HCT116 (cell line): ENCODE results near the gene AUP1. TPM values are rescaled to one million over a fixed set of nuclear protein-coding genes. Genes with fewer than 3 reads are reported as not detected.

Experiments
- ATAC-seq: fragments of 200-7000 bp; cut with Tn5 transposase; 2 replicates; pipeline ENCODE4 v1.9.1; 2020; ENCODE audit warnings: mild to moderate bottlenecking, moderate library complexity
- BruUV-seq: library from RNA; stranded (reverse); fragments of 400-500 nt; replicated peaks from 2 replicates; lab custom pipeline; 2021; lab: Mats Ljungman, UMichigan
- CTCF ChIA-PET: fragments of 300-600 bp; sonication (Branson Sonifier 250); formaldehyde crosslinking; loops from one replicate; lab custom pipeline; 2021; ENCODE audit warnings: antibody characterized with exemption; lab: Charles Lee
- POLR2A ChIA-PET: fragments of 300-600, 350-600 bp; sonication (Branson Sonifier 250); formaldehyde crosslinking; loops from one replicate; lab custom pipeline; 2021; ENCODE audit warnings: antibody characterized with exemption; lab: Charles Lee
- RAD21 ChIA-PET, 2 experiments: fragments of 300-600 bp; sonication (Branson Sonifier 250); formaldehyde crosslinking; loops; one replicate each; lab custom pipeline; 2023; ENCODE audit warnings: low total read pairs in 2 of 2; ENCODE audit not compliant: uncharacterized antibody in 2 of 2, unreplicated experiment in 2 of 2, low non-redundant PET in 1 of 2; lab: Charles Lee
- DNase-seq: peaks from one replicate; pipeline ENCODE4 v3.0.0-alpha.2; 2010; ENCODE audit warnings: low read depth, low spot score
- H2AFZ ChIP-seq: fragments of 200-600 bp; shearing (Covaris generic), sonication (generic); 2 replicates; pipeline ENCODE4 v1.6.1; 2017; ENCODE audit warnings: low read depth, mixed run types, mixed read lengths, antibody characterized with exemption, low read length; ENCODE audit not compliant: poor library complexity, severe bottlenecking
- H3K27ac ChIP-seq: 2 replicates; pipeline ENCODE4 v1.5.1; 2012; ENCODE audit warnings: low read depth, low read length
- H3K27me3 ChIP-seq: fragments of 200-600 bp; sonication (generic); 2 replicates; pipeline ENCODE4 v1.6.1; 2016; ENCODE audit warnings: mixed run types, low read length, mixed read lengths; ENCODE audit not compliant: insufficient read depth
- H3K36me3 ChIP-seq, 2 experiments: fragments of 200-500 bp in 1 of 2; fragments of 200-600 bp in 1 of 2; sonication (Bioruptor generic) in 1 of 2; sonication (generic) in 1 of 2; 2 replicates each; pipeline versions ENCODE4 v1.5.1 to v1.6.1; 2014 to 2016; ENCODE audit warnings: low read length in 2 of 2, inconsistent platforms in 1 of 2, mixed read lengths in 1 of 2, mixed run types in 1 of 2; ENCODE audit not compliant: insufficient read depth in 2 of 2, control insufficient read depth in 1 of 2
- H3K4me1 ChIP-seq, 2 experiments: fragments of 200-600 bp in 1 of 2; sonication (generic) in 1 of 2; 2 replicates each; pipeline versions ENCODE4 v1.5.1 to v1.6.1; 2012 to 2017; ENCODE audit warnings: low read length in 2 of 2, inconsistent platforms in 1 of 2, mild to moderate bottlenecking in 1 of 2, mixed read lengths in 1 of 2, mixed run types in 1 of 2, moderate library complexity in 1 of 2; ENCODE audit not compliant: insufficient read depth in 2 of 2, control insufficient read depth in 1 of 2
- H3K4me2 ChIP-seq: fragments of 200-600 bp; sonication (generic); 2 replicates; pipeline ENCODE4 v1.6.1; 2017; ENCODE audit warnings: mixed run types, low read length, mixed read lengths
- H3K4me3 ChIP-seq, 2 experiments: fragments of 200-600 bp in 1 of 2; sonication (generic) in 1 of 2; replicated peaks in 1 of 2; 2 replicates each; pipeline ENCODE4 v1.5.1; 2011 to 2016; ENCODE audit warnings: low read length in 2 of 2, control low read depth in 1 of 2, low read depth in 1 of 2, mild to moderate bottlenecking in 1 of 2, mixed read lengths in 1 of 2, mixed run types in 1 of 2
- H3K79me2 ChIP-seq: fragments of 200-600 bp; sonication (generic); 2 replicates; pipeline ENCODE4 v1.6.1; 2017; ENCODE audit warnings: mild to moderate bottlenecking, mixed run types, low read length, moderate library complexity, mixed read lengths; ENCODE audit not compliant: insufficient read depth
- H3K9ac ChIP-seq: fragments of 200-600 bp; sonication (generic); 2 replicates; pipeline ENCODE4 v1.6.1; 2016; ENCODE audit warnings: low read length, mixed read lengths
- H3K9me2 ChIP-seq: fragments of 200-600 bp; sonication (generic), shearing (Covaris generic); 2 replicates; pipeline ENCODE4 v1.6.1; 2017; ENCODE audit warnings: mixed run types, mild to moderate bottlenecking, moderate library complexity; ENCODE audit not compliant: insufficient read depth
- H3K9me3 ChIP-seq, 2 experiments: fragments of 200-500 bp in 1 of 2; fragments of 200-600 bp in 1 of 2; sonication (Bioruptor generic) in 1 of 2; sonication (generic) in 1 of 2; 2 replicates each; pipeline ENCODE4 v1.6.1; 2014 to 2017; ENCODE audit warnings: low read length in 2 of 2, mixed read lengths in 2 of 2, inconsistent platforms in 1 of 2, low read depth in 1 of 2, mild to moderate bottlenecking in 1 of 2, mixed run types in 1 of 2, moderate library complexity in 1 of 2; ENCODE audit not compliant: control insufficient read depth in 1 of 2, insufficient read depth in 1 of 2
- H4K20me1 ChIP-seq: fragments of 200-600 bp; sonication (generic), shearing (Covaris generic); 2 replicates; pipeline ENCODE4 v1.6.1; 2017; ENCODE audit warnings: mixed run types, mild to moderate bottlenecking, moderate library complexity; ENCODE audit not compliant: insufficient read depth
- CBX3 ChIP-seq: IDR thresholded peaks from 2 replicates; pipeline ENCODE4 v1.6.1; 2012; ENCODE audit warnings: low read depth
- CEBPB ChIP-seq: IDR thresholded peaks from 2 replicates; pipeline ENCODE4 v1.6.1; 2012; ENCODE audit warnings: low read depth
- CTCF ChIP-seq, 3 experiments: fragments of 200-600 bp in 1 of 3; sonication (generic) in 1 of 3; IDR thresholded peaks in 2 of 3; conservative IDR thresholded peaks in 1 of 3; 2 replicates each; pipeline ENCODE4 v1.5.1; 2012 to 2017; ENCODE audit warnings: low read depth in 2 of 3, low read length in 2 of 3, antibody characterized with exemption in 1 of 3, borderline replicate concordance in 1 of 3, control low read depth in 1 of 3, mild to moderate bottlenecking in 1 of 3, mixed read lengths in 1 of 3, mixed run types in 1 of 3, moderate library complexity in 1 of 3; ENCODE audit not compliant: insufficient read depth in 1 of 3
- FOSL1 ChIP-seq: IDR thresholded peaks from 2 replicates; pipeline ENCODE4 v1.6.1; 2012; ENCODE audit warnings: low read depth
- REST ChIP-seq: IDR thresholded peaks from 2 replicates; pipeline ENCODE4 v1.6.1; 2012; ENCODE audit warnings: low read depth
- SIN3A ChIP-seq: IDR thresholded peaks from 2 replicates; pipeline ENCODE4 v1.6.1; 2012; ENCODE audit warnings: low read depth
- SP1 ChIP-seq: IDR thresholded peaks from 2 replicates; pipeline ENCODE4 v1.6.1; 2012; ENCODE audit warnings: low read depth
- ZNF274 ChIP-seq: fragments of 200-500 bp; sonication (Bioruptor generic); IDR thresholded peaks from 2 replicates; pipeline ENCODE4 v1.6.1; 2014; ENCODE audit warnings: mild to moderate bottlenecking, low read depth, low read length, inconsistent platforms
- intact Hi-C: fragments of 100-400 bp; cut with micrococcal nuclease; formaldehyde crosslinking; loops from 2 replicates; pipeline ENCODE4 v1.10.0; 2022
- total RNA-seq: library from RNA; stranded (reverse); gene quantifications from one replicate; pipeline ENCODE4 v1.2.1, GENCODE V29; 2021; ENCODE audit not compliant: unreplicated experiment

AUP1 gene
- total RNA-seq, 1 experiment from 2014 or later, result 116 TPM

GRCh38 chr2:74524005-74524404, 5.5 kb downstream of the AUP1 start:
- Histone ChIP-seq H3K27me3 (no peaks in the 10 kb centered on the region), H2AFZ (no peak overlapping the region), H3K4me3 (no peak overlapping the region), H3K79me2 (peaks cover 26% of the 10 kb centered on the region), H3K36me3 (peaks cover 18 to 27% of the 10 kb centered on the region in 2 experiments)
- no TSS peak for BruUV-seq
- intact Hi-C loops, result no loop called here
- no peak for TF ChIP-seq ZNF274
- TF ChIP-seq SIN3A, result no peak
- no peak for TF ChIP-seq CBX3
- no peak for TF ChIP-seq CEBPB
- TF ChIP-seq CTCF (IDR thresholded peaks at IDR 0.05 in 2 of 3, conservative IDR thresholded peaks at IDR 0.05 in 1 of 3; ENCODE audit: borderline replicate concordance in 1 of 3, insufficient read depth in 1 of 3, low read depth in 2 of 3, low read length in 2 of 3), result no peak
- TF ChIP-seq FOSL1, result no peak
- TF ChIP-seq SP1, result no peak
- TF ChIP-seq REST, result no peak
- TF ChIP-seq, all 23 proteins: peak for 0
- Histone ChIP-seq H3K9ac (no peak overlapping the region), H3K4me1 (peaks cover 8 to 19% of the 10 kb centered on the region in 2 experiments; a peak in 3 of 4 replicates), H4K20me1 (no peaks in the 10 kb centered on the region), H3K4me2 (no peak overlapping the region), H3K9me3 (no peaks in the 10 kb centered on the region), H3K9me2 (no peaks in the 10 kb centered on the region), H3K27ac (no peak overlapping the region)
- ChIA-PET RAD21 (no interaction called here), CTCF (no interaction called here), POLR2A (no interaction called here)
- DNase-seq, result no peak
- ATAC-seq, result no peak
